NCI-H2171 (cell line): ENCODE measurements around the gene NCCRP1.

ENCODE experiments used
- DNase-seq: peaks from one replicate; lab custom pipeline; 2025; lab: John Stamatoyannopoulos, UW

NCCRP1 gene

GRCh38 chr19:39246951-39247669 lies 50.3 kb downstream of the NCCRP1 start:
- DNase-seq, result no peak

GRCh38 chr19:39247701-39248664 lies 51.2 kb downstream of the NCCRP1 start:
- DNase-seq, result no peak

DNA sequence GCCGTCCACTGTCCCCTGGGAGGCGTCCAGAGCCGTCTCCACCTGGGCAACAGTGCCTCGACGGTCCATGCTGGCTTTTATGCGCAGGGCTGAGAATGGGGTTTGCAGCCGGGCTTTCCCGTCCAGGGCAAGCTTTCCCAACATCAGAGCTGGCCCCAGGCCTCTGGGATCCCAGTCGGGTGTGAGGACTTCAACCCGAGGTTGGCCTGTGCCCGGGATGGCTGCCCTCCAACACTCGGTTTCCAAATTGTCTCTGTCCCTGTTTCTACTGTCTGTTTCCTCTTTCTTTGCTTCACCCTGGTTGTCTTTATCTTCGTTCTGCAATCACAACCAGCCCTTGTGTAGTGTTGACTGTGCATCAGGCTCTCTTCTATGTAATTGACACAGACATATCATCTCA lies 52.0 kb downstream of the NCCRP1 start, which contains the start of gene IFNL4:
TSS of gene IFNL4 (minus strand) at position 51 of the 400 bp plus-strand sequence.
- DNase-seq, result no peak

DNA sequence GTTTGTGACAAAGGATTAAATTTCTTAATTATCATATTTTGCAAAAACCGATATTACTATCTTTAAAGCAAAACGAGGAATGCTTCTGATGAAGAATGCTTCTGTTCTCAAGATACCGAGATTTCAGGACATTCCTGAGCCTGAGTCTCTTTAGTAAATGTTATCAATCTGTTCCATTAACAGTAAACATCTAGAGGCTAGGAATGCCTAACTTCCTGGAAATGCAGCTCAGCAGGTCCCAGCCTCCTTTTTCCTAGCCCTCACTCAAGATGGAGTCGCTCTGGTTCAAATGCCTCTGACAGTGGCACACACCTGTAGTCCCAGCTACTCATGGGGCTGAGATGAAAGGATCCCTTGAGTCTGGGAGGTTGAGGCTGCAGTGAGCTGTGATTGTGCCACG lies 54.3 kb downstream of the NCCRP1 start:
- no peak for DNase-seq
